RWPE1 (cell line): ENCODE measurements around the gene GALNT2.

Source experiments
- CTCF ChIA-PET: fragments of 350-600 bp; sonication (Branson Sonifier 250); formaldehyde crosslinking; extraction: SDS; loops from one replicate; lab custom pipeline; 2021; lab: Yijun Ruan, JAX
- POLR2A ChIA-PET: fragments of 400-600 bp; formaldehyde crosslinking; extraction: SDS; loops from one replicate; lab custom pipeline; 2020; ENCODE audit warnings: antibody characterized with exemption; ENCODE audit not compliant: low non-redundant PET; lab: Yijun Ruan, JAX
- DNase-seq: peaks from one replicate; pipeline ENCODE4 v3.0.0; 2012; ENCODE audit warnings: low spot score
- H3K27ac ChIP-seq: fragments of 450-650 bp; 2 replicates; pipeline ENCODE4 v1.5.1; 2017
- TF ChIP-seq, protein P1 (sequence below): fragments of 450-650 bp; conservative IDR thresholded peaks from 2 replicates; pipeline ENCODE4 v1.5.1; 2017; ENCODE audit warnings: low read depth, mild to moderate bottlenecking

The GALNT2 gene

GRCh38 chr1:230147253-230148125 is 80.5 kb downstream of the GALNT2 start:
- TF ChIP-seq, protein P1, sequence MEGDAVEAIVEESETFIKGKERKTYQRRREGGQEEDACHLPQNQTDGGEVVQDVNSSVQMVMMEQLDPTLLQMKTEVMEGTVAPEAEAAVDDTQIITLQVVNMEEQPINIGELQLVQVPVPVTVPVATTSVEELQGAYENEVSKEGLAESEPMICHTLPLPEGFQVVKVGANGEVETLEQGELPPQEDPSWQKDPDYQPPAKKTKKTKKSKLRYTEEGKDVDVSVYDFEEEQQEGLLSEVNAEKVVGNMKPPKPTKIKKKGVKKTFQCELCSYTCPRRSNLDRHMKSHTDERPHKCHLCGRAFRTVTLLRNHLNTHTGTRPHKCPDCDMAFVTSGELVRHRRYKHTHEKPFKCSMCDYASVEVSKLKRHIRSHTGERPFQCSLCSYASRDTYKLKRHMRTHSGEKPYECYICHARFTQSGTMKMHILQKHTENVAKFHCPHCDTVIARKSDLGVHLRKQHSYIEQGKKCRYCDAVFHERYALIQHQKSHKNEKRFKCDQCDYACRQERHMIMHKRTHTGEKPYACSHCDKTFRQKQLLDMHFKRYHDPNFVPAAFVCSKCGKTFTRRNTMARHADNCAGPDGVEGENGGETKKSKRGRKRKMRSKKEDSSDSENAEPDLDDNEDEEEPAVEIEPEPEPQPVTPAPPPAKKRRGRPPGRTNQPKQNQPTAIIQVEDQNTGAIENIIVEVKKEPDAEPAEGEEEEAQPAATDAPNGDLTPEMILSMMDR = no peak
- no peak overlapping the region; the same call in 1 of the 2 replicates for H3K27ac ChIP-seq
- DNase-seq = no peak
- CTCF ChIA-PET = interaction anchor here (1.5 kb wide), 1 partner anchor 8 kb away, joined by 3 read pairs; no protein-coding TSS in a partner anchor
- POLR2A ChIA-PET = no interaction called here

DNA sequence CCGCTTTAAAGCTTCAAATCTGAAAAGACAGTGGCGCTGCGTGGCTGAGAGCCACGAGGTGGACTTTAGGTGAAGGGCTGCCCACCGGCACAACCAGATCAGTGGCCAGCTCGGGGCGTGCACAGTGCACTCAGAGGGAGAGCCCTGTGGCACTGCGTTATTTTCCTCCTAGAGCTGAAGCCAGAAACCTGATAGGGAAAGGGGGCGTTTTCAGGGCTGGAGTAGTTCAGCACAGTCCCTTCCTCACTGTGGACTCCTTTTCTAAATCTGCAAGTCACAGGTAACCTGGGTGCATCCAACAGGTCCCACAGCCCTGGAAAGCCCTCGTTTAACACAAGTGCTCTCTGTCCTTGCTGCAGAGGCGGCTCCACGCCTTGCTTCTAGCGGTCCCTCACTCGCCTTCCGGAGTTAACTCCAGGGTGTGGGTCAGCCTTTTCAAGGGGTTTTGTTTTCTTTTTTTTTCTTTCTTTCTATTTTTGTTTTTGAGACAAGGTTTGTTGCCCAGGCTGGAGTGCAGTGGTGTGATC is 81.2 kb downstream of the GALNT2 start:
- TF ChIP-seq, protein P1 = no peak
- DNase-seq = no peak
- ChIA-PET CTCF (no interaction called here), POLR2A (no interaction called here)
- peak overlapping the region; percentile 11 for H3K27ac ChIP-seq

DNA sequence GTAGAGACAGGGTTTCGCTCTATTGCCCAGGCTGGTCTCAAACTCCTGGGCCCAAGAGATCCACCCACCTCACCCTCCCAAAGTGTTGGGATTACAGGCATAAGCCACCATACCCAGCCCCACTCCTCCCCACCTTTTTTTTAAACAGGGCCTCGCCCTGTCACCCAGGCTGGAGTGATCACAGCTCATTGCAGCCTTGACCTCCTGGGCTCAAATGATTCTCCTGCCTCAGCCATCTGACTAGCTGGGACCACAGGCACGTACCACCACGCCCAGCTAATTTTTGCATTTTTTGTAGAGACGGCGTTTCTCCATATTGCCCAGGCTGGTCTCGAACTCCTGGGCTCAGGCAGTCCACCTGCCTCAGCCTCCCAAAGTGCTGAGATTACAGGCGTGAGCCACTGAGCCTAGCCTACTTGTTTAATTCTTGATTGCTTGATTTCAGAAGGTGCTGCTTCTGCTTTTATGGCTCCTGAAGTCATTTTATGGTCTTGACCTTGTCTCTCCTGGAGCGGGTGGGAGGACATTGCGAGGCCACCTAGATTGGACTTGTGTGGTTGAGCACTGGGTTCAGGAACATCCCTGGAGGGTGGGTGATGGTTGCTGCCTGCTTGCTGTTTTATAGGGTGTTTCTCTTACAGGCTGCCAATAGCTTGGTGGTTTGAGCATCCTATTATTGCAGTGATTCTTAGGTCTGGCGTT is 81.9 kb downstream of the GALNT2 start:
- no peak for DNase-seq
- H3K27ac ChIP-seq = peak overlapping the region; percentile 11
- ChIA-PET CTCF (no interaction called here), POLR2A (no interaction called here)
- TF ChIP-seq, protein P1 = no peak

GRCh38 chr1:230149751-230150584 is 82.9 kb downstream of the GALNT2 start:
- ChIA-PET POLR2A (no interaction called here), CTCF (interaction anchor here (0.6 kb wide), 1 partner anchor 43 kb away, joined by 6 read pairs; no protein-coding TSS in a partner anchor)
- no peak overlapping the region for H3K27ac ChIP-seq
- TF ChIP-seq, protein P1 = no peak
- no peak for DNase-seq

GRCh38 chr1:230150615-230151014 is 83.6 kb downstream of the GALNT2 start:
- TF ChIP-seq, protein P1 = no peak
- DNase-seq = no peak
- ChIA-PET CTCF (interaction anchor here (0.6 to 0.7 kb wide), 2 partner anchors 17 to 43 kb away, joined by 3 to 6 read pairs; no protein-coding TSS in a partner anchor), POLR2A (no interaction called here)
- no peak overlapping the region for H3K27ac ChIP-seq
